Dedifferentiated amniotic fluid mesenchymal stem cell (primary cell): Measurements from ENCODE around the gene TAF4.

Experiments used
- DNase-seq: peaks from one replicate; pipeline ENCODE4 v3.0.0-alpha.2; 2016; ENCODE audit errors: extremely low spot score

TAF4 gene

GRCh38 chr20:61932711-61933480 lies 132.8 kb downstream of the TAF4 start:
- DNase-seq, result no peak

DNA sequence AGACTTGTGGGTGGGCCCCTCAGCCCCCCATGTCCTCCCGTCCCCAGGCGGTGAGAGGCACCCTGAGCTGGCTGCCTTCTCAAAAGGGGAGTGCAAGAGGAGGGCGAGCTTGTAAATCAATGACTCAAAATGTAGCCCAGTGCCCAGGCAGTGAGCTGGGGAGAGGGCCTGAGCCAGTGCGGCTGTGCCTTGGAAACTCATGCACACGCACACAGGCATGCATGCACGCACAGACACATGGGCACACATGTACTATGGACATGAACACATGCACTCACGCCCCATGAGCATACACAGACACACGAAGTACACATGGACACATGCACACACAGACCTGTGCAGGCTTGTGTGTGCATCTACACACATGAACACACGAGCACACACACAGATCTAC lies 133.5 kb downstream of the TAF4 start:
- DNase-seq, result no peak

GRCh38 chr20:61931476-61932198 lies 134.0 kb downstream of the TAF4 start:
- DNase-seq, result no peak

DNA sequence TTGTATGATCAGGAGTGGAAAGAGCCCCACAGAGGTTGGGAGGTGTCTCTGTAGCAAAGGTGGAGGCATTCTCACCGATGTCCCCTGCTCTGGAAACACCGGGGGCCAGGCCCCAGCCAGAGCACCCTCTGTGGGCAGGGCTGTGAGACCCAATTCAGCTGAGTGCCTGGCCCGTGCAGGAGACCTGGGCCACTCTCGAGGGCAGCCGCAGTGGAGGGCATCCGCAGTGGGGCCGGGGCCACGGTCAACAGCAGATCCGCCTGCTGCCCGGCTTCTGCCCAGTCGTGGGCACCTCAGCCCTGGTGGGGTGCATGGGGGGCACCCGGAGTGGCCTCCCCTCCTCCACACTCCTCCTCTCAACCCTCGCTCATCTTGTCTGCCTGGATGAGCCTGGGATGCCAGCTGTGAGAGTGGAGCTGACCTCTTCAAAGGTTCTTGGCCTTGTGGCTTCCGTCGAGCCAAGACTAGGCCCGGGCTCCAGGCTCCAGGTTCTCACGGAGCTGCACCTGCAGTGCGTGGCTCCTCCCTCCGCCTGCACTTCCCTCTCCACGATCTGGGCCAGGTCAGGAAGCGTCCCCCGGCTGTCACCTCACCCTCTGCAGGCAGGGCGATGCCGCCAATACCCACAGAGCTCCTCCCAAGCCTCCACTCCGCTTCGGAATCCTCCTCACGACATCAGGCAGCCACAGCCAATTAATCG lies 134.8 kb downstream of the TAF4 start:
- DNase-seq, result no peak

DNA sequence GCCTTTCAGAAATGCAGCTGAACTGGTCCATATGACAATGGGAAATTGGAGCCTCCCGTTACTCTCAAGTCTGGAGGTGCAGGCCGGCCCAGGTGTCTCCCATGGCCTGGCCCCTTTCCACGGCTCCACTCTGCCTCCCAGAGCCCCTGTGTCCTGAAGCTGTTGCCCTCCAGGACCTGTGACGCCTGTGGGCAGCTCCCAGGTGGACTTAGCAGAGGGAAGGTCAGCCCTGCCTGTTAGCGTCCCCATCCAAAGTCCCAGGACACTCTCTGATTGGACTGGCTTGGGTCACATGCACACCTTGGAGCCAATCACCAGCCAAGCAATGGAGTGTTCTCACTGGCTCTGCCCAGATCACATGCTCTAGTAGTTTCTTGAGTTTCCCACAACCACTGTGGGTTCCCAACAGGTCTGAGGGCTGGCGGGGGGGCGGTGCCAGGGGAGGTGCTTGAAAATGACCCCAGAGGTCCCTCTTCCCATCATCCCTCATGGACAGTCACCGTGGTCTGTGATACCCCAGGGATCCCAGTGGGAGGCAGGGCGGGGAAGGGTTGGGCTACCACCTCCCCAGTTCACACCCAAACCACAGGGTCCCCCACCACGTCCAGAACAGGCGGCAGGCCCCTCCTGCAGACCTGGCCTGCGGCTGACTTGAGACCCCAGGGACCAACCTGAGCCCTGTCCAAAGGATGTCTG lies 135.6 kb downstream of the TAF4 start:
- no peak for DNase-seq

DNA sequence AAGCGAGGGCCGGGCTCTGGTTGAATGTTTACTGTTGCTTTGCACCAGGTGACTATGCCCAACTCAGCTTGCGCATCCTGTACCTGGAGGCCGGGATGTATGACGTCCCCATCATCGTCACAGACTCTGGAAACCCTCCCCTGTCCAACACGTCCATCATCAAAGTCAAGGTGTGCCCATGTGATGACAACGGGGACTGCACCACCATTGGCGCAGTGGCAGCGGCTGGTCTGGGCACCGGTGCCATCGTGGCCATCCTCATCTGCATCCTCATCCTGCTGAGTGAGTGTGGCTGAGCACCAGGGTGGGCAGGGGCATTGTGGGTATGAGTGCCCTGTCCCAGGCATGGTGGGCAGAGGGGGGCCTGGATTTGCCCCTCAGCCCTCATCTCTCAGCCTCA lies 136.1 kb downstream of the TAF4 start:
- no peak for DNase-seq

GRCh38 chr20:61927826-61928541 lies 137.7 kb downstream of the TAF4 start:
- DNase-seq, result no peak

DNA sequence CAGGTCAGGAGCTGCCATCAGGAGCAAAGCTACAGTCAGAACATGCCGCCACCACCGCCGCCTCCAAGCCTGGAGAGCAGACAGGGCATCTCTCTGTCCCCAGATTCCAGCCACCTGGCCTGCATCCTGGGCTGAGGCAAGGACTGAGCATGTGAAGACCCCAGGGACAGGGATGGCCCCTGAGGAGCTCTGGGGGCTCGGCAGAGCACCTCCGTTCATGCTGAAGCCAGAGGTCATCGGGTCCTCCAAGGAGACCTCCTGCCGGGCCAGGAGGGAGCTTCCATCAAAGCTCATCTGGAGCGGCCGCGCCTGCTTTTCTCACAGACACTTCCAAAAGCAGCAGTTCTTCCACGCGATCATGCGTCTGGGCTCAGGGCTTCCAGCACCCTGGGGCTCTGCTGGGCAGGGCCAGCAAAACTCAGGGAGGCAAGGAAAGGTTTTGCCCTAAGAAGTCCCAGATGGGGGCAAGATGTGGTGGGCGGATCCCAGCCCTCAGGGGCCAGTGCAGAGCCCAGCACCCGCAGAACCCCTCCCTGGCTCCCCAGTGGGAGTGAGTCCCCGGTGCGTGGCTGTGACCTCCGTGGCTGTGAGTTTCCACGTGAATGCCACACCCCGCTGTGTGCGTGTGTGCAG lies 138.4 kb downstream of the TAF4 start:
- DNase-seq, result no peak

DNA sequence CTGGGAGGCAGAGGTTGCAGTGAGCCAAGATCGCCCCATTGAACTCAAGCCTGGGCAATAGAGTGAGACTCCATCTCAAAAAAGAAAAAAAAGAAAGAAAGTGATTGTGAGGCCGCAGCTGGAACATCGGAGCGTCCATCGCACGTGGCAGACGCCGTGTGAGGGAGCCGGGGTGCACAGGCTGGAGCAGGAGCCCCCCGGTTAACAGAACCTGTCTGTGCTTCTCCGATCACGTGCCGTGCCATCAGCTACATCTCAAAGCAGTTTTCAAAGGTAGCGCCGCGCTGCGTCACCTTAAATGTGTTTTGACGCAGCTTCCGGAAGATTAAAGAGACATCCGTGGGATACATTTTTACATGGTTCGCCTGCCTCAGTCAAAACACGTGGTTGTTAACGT lies 138.9 kb downstream of the TAF4 start:
- DNase-seq, result no peak

DNA sequence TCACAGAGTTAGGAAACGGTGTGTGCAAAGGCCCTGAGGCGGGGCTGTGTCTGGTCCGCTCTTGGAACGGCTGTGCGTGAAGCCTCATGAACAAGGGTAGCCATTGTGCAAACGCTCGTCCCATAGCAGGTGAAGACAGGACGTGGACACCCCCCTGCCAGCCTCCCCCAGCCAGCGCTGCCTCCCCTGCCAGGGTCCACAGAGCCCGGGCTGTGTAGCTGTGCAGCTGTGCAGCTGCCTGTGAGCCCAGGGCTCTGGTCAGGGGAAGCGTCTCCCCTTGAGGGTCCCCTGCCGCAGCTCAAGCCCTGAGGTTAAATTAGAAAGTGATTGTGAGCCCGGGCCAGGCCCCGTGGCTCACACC lies 139.4 kb downstream of the TAF4 start:
- DNase-seq, result no peak

- no peak for DNase-seq
These were observed 140.0 kb downstream of the TAF4 start for GRCh38 chr20:61925555-61926252.

DNA sequence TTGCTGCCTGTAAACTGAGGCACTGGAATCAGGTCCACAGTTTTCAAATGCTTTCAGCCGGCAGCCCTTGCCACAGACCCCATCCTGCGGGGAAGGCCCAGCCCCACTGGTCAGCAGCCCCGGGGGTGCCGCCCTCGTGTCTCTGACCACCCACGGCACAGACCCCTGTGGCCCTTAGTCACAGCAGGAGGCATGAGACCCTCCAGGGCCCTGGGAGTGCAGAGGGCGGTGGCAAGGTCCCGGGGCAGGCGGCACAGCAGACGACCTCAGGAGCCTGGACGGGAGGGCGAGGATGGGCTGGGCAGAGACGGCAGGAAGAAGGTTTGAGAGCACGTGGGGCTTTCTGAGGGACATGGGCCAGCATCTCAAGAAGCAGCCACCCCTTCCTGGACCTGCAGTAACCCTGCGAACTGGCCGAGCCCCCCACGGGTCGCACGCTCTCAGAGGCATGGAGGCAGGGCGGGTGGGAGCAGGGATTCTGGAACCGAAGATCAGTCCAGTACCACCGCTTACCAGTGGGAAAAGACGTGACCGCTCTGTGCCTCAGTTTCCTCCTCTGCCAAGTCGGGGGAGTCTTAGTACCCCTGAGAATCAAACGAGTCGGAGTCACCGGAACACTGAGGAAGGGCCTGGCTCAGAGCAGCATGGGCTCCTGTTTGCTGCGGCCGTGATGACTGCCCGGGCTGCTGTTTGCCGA lies 140.7 kb downstream of the TAF4 start:
- no peak for DNase-seq
